SK-N-DZ (cell line): ENCODE data around the gene CEP70.
A peak's percentile ranks its signal among the peaks of the same experiment; 100 is the strongest.
"Not testable (repeated sequence)": the region's sequence is repeated elsewhere in the genome, so short reads cannot be mapped to it uniquely, and the experiment has no call there.

Experiments
- DNase-seq: peaks from one replicate; pipeline ENCODE4 v3.0.0-alpha.2; 2015; ENCODE audit warnings: low spot score

CEP70 gene

DNA sequence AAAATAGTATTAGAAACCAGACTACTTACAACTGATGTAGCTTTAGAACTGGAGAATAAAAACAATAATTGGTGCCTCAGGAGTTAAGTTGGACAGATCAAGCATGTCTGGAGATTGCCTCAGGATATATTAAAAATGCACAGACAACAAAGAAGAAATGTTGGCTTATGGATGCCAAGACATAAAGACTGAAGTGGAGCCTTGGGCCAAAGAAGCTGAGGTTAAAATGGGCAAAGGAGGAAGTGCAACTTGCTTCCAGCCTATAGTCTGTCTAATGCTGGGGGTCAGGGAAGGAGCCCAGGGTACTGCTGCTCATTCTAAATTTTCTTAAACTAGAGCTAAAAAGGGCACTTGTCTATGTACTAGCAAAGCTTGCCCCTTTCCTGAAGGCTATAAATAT is 82.1 kb downstream of the CEP70 start:
- DNase-seq = no peak

DNA sequence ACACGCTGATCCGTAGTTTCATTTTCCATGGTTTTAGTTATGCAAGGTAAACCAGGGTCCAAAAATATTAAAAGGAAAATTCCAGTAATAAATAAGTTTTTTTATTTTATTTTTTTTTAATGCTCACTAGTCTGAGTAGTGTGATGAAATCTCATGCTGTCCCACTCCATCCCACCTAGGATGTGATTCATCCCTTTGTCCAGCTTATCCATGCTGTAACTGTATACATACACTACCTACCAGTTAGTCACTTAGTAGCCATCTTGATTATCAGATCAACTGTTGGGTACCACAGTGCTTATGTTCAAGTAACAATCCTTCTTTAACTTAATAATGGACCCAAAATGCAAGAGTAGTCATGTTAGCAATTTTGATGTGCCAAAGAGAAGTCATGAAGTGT is 84.5 kb downstream of the CEP70 start:
- DNase-seq = no peak

DNA sequence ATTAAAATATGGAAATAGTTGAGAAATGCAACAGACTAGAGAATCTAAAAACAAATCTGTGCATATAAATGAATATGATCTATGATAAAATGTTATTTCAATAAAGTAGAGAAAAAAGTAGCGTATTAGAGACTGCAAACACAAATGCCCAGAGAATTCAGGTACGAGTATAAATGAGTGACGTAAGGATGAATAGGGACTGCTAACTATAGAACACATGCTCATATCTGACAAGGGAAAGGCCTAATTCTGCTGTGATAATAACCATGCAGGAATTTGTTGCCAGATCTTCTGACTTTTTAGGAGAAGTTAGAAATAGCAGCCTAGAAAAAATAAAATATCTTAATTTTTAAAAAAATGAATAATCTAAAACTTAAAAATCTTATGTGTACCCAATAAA is 86.5 kb downstream of the CEP70 start:
- DNase-seq = no peak

DNA sequence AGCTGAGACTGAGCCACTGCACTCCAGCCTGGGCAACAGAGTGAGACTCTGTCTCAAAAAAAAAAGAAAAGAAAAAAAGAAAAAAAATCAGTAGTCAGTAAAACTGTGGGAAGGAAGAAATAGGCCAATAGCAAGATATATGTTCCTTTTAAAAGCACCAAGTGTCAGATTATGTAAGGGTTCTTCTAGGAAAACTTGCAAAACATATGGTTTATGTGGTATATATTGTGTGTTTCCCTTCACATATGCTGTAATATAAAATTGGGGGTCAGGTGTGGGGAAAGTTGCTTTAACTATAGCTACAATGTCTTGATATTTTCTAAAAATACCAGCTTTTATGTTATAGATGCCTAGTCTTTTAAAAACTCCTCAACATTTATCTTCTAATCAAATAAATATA is 95.1 kb downstream of the CEP70 start:
- DNase-seq = no peak

DNA sequence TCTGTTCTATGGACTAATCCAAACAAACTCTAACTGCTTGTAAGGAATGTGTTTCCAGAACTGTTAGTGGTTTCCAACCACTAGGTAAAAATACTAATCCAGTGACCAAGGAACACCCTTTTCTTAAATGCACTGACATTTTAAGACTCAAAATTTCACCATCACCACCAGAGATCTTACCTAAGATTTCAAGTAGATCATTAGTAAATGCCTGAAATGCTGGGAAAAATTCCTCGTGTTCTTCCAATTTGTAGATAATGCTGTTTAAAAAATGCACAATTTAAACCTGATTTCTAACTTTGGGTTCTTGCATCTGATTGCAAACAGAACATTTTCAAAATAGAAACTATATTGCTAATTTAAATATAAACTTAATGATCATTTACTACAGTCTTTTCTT is 96.2 kb downstream of the CEP70 start:
- no peak for DNase-seq

DNA sequence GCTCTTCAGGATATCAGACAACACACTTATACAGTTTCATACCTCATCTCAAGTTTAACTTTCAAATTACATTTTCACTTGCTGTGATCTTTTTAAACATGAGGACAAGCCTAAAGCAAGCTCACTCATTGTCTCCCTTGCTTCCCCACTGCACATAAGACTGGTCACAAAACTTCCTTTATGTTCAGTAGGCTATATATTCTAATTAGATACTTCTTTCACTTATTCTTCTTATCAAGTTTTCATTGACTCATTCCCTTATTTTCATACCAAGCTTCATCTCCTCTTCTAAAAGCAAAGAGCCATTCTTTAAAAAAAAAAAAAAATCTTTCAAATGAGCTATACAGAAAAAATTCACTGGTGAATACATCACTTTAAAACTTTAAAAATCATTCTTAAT is 97.0 kb downstream of the CEP70 start:
- no peak for DNase-seq

DNA sequence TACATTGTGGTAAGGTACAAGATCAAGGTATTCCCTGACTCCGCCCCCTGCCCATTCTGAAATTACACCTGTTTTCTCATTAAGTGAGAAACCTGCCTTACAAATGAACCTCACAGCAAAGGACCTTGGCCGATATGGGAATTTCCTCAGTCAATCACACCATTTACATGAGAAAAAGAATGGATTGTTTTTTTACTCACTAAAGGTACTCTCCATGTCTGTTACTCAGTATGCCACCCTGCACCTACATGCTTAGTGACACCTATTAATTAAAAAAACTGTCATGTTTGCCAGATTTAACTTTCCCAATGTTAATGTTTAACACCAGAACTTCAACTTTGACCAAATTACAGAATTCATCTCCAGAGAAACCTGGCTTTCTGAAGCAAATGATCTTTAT is 97.6 kb downstream of the CEP70 start:
- DNase-seq = no peak

DNA sequence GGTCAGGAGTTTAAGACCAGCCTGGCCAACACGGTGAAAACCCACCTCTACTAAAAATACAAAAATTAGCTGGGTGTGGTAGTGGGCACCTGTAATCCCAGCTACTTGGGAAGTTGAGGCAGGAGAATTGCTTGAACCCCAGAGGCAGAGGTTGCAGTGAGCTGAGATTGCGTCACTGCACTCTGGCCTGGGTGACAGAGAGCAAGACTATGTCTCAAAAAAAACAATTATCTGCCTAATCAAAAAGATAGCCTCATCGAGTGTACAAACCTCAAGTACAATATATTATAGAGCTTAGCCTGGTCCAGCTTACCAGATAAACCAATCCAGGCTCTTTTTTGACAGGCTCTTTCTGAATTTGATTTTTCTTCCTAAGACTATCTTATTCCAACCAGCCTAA is 98.4 kb downstream of the CEP70 start:
- DNase-seq = not testable (repeated sequence)

DNA sequence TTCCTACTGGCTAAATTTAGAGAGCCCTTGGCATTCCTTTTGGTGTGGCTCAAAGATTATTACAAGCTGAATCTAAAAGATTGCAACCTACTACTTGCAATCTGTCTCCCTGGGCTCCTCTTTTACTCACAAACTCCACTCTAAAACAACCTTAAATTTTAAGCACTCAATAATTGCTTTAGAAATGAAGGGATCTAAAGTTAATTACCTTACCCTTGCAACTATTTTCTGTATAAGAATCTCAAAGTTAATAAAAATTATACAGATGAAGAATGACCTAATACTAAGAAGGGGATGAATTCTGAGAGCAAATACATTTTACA is 99.5 kb downstream of the CEP70 start:
- no peak for DNase-seq

DNA sequence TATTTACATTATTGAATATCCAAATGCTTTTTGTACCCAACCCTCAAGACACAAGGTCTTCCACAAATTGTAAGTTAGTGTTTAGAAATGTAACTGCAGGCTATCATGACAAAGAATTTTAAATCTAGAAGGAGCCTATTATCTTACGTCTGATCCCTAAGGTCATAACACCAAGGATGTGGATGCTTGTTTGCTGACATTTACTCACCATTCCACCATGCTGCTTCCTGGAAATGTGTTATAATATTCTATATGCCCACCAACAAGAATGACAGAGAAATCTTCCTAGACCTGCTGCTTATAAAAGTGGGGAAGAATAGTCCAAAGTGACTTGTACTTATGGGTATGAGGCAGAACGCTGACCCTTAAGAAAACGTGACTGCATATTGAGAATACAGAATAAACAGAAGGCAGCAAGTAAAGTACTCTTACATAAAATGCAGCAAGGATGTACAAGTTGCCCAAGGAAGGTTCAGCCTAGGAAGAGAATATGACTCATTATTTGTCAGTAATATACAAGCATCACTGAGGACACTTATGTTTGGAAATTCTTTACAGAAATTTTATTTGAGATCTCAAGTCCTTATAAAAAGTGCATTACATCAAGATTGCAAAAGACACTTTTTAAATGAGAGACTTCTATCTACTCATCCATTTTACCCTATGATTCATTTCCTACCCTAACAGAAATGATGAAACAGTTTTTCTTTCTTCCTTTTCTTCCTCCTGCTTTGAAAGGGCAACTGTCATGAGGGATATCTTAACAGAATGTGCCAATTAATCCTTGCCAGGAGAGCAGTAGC is 100.1 kb downstream of the CEP70 start:
- no peak for DNase-seq

DNA sequence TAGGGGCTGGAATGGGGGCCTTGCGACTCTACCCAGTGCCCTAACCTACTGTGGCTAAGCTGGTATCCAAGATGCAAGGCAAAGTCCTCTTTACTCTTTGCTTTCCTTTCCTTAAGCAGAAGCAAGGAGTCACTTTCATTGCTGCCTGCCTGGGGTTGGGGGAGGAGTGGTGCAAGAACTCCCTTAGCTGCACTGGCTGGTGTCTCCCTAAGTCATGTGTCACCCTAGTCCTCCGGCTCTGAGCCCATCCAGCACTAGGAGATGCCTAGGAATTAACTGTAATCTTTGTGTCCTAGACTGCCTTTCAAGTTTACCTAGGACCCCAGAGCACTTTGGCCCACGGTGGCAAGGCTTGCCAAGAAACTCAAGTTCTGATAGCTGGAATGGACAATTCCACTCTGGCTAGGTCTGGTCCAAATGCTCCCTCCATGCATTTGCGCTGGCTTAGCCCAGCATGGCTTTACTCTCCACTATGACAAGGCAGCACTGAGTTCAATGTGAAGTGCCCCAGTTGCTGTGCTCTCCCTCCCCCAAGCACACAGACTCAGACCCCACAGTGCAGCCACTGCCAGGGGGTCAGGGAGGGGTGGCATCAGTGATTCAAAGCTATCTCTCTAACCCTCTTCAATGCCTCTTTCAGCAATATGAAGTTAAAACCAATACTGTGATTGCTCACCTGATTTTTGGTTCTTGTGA is 100.9 kb downstream of the CEP70 start:
- no peak for DNase-seq

DNA sequence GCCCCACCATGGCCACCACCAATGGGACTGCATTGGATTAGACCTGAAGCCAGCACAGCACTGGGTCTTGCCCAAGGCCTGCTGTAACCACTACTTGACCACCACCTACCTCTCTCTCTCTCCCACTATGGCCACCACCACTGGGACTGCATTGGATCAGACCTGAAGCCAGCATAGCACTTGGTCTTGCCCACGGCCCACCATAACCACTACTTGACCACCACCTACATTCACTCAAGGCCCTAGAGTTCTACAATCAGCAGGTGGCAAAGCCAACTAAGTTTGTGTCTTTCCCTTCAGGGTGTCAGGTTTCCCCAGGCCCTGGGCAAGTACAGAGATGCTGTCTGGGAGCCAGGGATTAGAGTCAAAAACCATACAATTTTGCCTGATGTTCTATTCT is 102.1 kb downstream of the CEP70 start:
- no peak for DNase-seq

DNA sequence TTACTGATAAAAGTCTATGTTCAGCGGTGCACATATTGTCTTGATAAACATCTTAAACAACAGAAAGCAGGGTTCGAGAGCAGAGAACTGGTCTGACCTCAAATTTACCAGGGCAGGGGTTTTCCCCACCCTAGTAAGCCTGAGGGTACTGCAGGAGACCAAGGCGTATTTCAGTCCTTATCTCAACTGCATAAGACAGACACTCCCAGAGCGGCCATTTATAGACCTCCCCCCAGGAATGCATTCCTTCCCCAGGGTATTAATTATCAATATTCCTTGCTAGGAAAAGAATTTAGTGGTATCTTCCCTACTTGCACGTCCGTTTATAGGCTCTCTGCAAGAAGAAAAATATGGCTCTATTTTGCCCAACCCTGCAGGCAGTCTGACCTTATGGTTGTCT is 107.5 kb downstream of the CEP70 start:
- not testable (repeated sequence) for DNase-seq

DNA sequence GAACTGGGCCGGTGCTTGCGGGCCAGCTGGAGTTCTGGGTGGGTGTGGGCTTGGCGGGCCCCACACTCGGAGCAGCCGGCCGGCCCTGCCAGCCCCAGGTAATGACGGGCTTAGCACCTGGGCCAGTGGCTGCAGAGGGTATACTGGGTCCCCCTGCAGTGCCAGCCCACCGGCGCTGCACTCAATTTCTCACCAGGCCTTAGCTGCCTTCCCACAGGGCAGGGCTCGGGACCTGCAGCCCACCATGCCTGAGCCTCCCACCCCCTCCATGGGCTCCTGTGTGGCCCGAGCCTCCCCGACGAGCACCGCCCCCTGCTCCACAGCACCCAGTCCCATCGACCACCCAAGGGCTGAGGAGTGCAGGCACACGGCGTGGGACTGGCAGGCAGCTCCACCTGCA is 109.4 kb downstream of the CEP70 start:
- DNase-seq = not testable (repeated sequence)

DNA sequence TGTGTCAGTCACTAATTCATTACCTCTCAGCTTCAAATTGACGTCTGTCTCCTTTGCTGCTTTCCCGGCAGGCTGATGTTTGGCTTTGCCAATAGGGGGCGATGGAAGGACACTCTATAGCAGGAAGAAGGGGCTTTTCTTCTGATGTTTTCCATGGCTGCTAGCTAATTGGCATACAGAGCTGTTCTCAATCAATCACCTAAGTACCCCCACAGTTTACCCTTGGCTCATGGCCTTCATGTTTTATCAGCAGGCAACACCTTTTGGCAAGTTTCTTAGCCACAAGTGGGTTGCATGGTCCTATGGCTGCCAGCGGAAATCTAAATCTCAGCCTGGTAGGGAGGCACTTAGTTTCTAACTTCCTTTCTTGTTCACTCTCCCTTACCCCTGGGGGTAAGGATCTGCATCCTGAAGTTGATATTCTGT is 114.6 kb downstream of the CEP70 start:
- peak; percentile 50 for DNase-seq

DNA sequence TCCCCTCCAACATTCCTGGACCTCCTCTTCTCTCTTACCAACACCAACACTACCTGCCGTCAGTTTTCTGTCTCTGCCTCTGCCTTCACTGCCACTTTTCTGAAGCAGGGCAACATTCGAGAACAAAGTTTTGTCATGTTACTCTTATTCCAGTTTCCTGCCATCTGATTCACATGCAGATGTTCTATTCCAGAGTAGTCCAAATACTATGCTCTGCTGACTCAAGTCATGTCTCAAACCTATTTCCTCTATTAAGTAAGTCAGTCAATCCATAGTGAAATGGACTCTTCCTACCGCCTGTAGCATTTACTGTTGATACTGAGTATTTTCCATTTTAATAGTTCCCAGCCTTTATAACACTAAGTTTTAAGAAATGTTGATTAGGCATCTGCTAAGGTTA is 116.3 kb downstream of the CEP70 start:
- no peak for DNase-seq

DNA sequence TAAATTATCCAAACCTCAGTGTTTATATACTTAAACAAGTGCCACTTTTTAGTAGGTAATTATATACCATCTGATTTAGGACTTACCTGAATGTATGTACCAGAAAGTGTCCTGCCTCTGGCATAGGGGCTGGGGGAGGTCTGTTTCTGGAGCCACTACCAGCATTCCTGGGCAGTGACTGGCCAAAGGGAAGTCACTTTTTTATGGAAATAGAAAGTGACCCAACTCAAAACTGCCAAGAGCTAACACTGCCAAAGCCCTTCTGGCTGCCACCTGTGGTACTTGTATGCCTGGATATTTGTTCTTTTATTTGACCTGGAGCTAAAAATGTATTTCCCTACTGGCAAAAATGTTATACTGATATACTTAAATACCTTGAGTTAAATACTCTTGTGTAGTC is 116.9 kb downstream of the CEP70 start:
- DNase-seq = no peak

DNA sequence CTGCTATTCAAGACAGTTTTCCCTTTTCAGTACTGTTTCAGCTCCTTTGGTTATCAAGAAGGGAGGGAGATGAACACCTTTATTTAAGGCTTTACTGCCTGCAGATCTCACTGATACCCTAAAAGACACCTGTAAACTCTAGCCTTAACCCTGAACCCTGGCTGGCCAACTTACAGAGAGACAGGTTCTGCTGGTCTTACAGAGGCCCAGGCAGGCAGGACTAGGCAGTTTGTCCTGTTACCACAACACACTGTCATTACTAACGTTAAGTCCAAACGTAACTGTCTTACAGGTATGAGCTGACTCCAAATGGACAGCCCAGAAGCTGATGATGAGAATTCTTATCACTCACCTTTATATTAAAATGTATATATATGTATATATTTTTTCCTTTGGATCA is 117.5 kb downstream of the CEP70 start:
- DNase-seq = no peak

DNA sequence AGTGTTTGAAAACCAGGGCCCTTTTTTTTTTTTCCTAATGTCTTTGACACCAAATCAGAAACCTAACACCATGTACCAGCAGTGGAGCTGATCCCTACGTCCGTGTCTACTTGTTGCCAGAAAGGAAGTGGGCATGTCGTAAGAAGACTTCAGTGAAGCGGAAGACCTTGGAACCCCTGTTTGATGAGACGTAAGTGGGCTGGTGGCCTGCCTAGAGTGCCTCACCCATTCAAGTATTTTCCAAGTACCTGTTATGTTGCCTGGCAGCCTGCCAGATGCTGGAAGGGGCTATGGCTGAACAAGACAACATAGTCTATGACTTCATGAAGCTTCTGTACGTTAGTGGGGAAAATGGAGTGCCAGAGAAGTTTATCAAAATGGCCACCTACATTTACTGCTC is 119.9 kb downstream of the CEP70 start:
- DNase-seq = no peak

DNA sequence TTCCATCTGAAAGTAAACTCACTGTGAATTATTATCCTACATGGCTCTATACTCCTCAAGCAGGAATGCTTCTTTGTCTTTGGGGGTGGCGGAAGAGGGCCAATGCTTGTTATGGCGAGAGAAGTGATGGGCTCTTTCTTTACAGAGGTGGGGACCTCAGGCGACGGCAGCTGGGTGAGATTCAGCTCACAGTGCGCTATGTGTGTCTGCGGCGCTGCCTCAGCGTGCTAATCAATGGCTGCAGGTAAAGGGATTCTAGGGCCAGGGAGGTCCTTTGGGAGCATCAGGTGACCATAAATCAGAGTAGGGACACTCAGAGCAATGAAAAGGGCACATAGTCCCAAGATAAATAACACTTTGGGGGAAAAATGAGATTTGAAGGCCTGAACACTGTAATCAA is 120.7 kb downstream of the CEP70 start:
- DNase-seq = no peak

DNA sequence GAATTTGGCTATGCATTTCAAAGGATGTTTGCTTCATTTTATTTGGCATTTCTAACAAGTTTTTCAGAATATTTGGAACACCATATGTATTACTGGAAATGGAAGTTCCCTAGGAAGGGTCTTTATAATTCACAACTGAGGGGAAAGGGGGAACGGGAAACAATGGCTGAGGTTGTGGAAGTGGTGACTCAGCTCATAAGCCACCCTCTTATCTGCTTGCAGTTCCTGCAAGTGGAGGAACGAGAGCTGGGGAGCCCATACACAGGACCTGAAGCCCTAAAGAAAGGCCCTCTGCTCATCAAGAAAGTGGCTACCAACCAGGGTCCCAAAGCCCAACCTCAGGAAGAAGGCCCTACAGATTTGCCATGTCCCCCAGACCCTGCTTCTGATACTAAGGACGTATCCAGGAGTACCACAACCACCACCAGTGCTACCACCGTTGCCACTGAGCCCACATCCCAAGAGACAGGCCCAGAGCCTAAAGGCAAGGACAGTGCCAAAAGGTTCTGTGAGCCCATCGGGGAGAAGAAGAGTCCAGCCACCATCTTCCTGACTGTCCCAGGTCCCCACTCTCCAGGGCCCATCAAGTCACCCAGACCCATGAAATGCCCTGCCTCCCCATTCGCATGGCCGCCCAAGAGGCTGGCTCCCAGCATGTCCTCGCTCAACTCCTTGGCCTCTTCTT is 121.8 kb downstream of the CEP70 start:
- DNase-seq = no peak

DNA sequence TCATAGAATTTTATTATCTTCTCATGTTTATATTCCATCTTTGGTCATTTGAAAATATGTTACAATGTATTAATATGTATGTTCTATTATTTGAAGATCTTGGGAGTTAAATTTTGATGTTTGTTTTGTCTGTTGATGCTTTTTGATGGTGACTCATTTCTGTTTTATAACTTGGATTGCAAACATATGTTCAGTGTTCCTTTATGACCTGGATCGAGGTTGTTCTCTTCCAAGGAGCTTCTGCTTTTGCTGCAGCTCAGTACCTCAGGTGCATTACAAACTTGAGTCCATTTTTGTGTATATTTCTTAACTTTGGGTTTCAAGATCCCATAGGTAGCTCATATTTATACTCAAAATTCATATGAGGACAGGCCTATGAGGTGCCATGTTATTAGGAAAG is 122.6 kb downstream of the CEP70 start:
- no peak for DNase-seq

DNA sequence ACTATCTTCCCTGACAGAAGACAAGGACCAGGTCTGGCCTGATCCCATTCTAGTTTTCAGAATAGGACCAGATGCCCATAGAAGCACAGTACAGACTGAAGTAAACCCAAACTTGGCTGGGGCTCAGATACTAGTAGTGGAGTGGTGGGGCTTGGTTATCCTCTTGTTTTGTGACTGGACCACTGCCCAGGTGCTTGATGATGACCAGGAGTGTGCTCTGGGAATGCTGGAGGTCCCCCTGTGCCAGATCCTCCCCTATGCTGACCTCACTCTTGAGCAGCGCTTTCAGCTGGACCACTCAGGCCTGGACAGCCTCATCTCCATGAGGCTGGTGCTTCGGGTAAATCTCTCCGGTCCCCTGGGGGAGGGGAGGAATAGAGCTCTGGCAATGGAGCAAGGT is 123.4 kb downstream of the CEP70 start:
- DNase-seq = no peak
